B cell (primary cell): Measurements from ENCODE around the gene PEX12. TPM values are rescaled to one million over a fixed set of nuclear protein-coding genes. Genes with fewer than 3 reads are reported as not detected.
A peak's percentile ranks its signal among the peaks of the same experiment; 100 is the strongest.

Experiments used
- ATAC-seq: fragments of 200-7000 bp; cut with Tn5 transposase; one replicate; pipeline ENCODE4 v1.10.0; 2021; ENCODE audit warnings: low read depth, mild to moderate bottlenecking, moderate number of reproducible peaks, moderate library complexity
- CTCF ChIA-PET: fragments of 350-600 bp; sonication (Branson Sonifier 250); formaldehyde crosslinking; loops from one replicate; lab custom pipeline; 2021; ENCODE audit warnings: antibody characterized with exemption, inconsistent platforms; lab: Charles Lee
- POLR2A ChIA-PET: fragments of 350-600 bp; sonication (Branson Sonifier 250); formaldehyde crosslinking; loops from one replicate; lab custom pipeline; 2021; ENCODE audit warnings: antibody characterized with exemption; lab: Charles Lee
- DNase-seq: peaks from one replicate; pipeline ENCODE4 v3.0.0; 2013
- H2AFZ ChIP-seq: 2 replicates; pipeline ENCODE4 v1.6.1; 2012; ENCODE audit warnings: mild to moderate bottlenecking, low read depth, low read length; ENCODE audit not compliant: insufficient read depth, poor library complexity, severe bottlenecking
- H3K27ac ChIP-seq, 2 donors: 1 replicate in 1 of 2; 2 replicates in 1 of 2; pipeline ENCODE4 v1.5.1; 2012 to 2013; ENCODE audit warnings: low read length in 2 of 2, mild to moderate bottlenecking in 2 of 2, moderate library complexity in 1 of 2
- H3K27me3 ChIP-seq, 4 experiments: fragments of 200-600 bp in 1 of 4; sonication (generic) in 1 of 4; replicated peaks in 1 of 4; 1 replicate in 2 of 4; 2 replicates in 2 of 4; pipeline versions ENCODE4 v1.6.1 to v1.7.0; 2013 to 2016; ENCODE audit warnings: low read length in 3 of 4, mild to moderate bottlenecking in 2 of 4, mixed read lengths in 1 of 4, moderate library complexity in 1 of 4; ENCODE audit not compliant: insufficient read depth in 4 of 4, control insufficient read depth in 3 of 4; ENCODE audit errors: control extremely low read depth in 1 of 4
- H3K36me3 ChIP-seq, 2 experiments: replicated peaks in 1 of 2; 1 replicate in 1 of 2; 2 replicates in 1 of 2; pipeline versions ENCODE4 v1.6.1 to v1.7.1; 2013; ENCODE audit warnings: low read length in 1 of 2; ENCODE audit not compliant: insufficient read depth in 2 of 2, control insufficient read depth in 1 of 2; ENCODE audit errors: control extremely low read depth in 1 of 2, extremely low read depth in 1 of 2
- H3K4me1 ChIP-seq, 2 donors: fragments of 200-600 bp in 1 of 2; sonication (generic) in 1 of 2; 1 replicate in 1 of 2; 2 replicates in 1 of 2; pipeline versions ENCODE4 v1.5.1 to v1.6.1; 2013 to 2017; ENCODE audit warnings: low read length in 2 of 2; ENCODE audit not compliant: control insufficient read depth in 2 of 2, insufficient read depth in 2 of 2
- H3K4me2 ChIP-seq: replicated peaks from 2 replicates; pipeline ENCODE3; 2012; ENCODE audit warnings: mild to moderate bottlenecking, low read depth, low read length; ENCODE audit not compliant: poor library complexity, severe bottlenecking
- H3K4me3 ChIP-seq, 5 experiments: fragments of 200-600 bp in 1 of 5; sonication (generic) in 1 of 5; 1 replicate in 3 of 5; 2 replicates in 2 of 5; pipeline versions ENCODE4 v1.5.1 to v1.7.0; 2011 to 2016; ENCODE audit warnings: low read length in 4 of 5, mild to moderate bottlenecking in 4 of 5, low read depth in 2 of 5, control low read depth in 1 of 5, moderate library complexity in 1 of 5; ENCODE audit not compliant: insufficient read depth in 1 of 5; ENCODE audit errors: control extremely low read depth in 1 of 5, extremely low read depth in 1 of 5
- H3K79me2 ChIP-seq: fragments of 200-600 bp; sonication (generic); one replicate; pipeline ENCODE4 v1.6.0; 2016; ENCODE audit warnings: low read length; ENCODE audit not compliant: control insufficient read depth, insufficient read depth
- H3K9ac ChIP-seq: fragments of 200-600 bp; sonication (generic); 2 replicates; pipeline ENCODE4 v1.6.1; 2017; ENCODE audit warnings: mild to moderate bottlenecking, low read length, moderate library complexity
- H3K9me3 ChIP-seq, 3 donors: one replicate each; pipeline versions ENCODE4 v1.6.1 to v1.7.1; 2013; ENCODE audit warnings: low read length in 2 of 3; ENCODE audit not compliant: control insufficient read depth in 2 of 3, insufficient read depth in 1 of 3; ENCODE audit errors: control extremely low read depth in 1 of 3
- H4K20me1 ChIP-seq: 2 replicates; pipeline ENCODE4 v1.6.0; 2012; ENCODE audit warnings: mild to moderate bottlenecking, low read length; ENCODE audit not compliant: insufficient read depth, control insufficient read depth, poor library complexity, severe bottlenecking
- H3K27ac Mint-ChIP-seq: one replicate; pipeline ENCODE4 v1.8.0; 2021; ENCODE audit warnings: mixed read lengths
- H3K27me3 Mint-ChIP-seq: one replicate; pipeline ENCODE4 v1.8.0; 2021; ENCODE audit warnings: mixed read lengths
- H3K4me1 Mint-ChIP-seq: one replicate; pipeline ENCODE4 v1.8.0; 2021; ENCODE audit warnings: mixed read lengths
- H3K4me3 Mint-ChIP-seq: one replicate; pipeline ENCODE4 v1.8.0; 2021; ENCODE audit warnings: mixed read lengths
- H3K9me3 Mint-ChIP-seq: one replicate; pipeline ENCODE4 v1.8.0; 2022; ENCODE audit warnings: mixed read lengths; ENCODE audit not compliant: insufficient read depth
- EZH2 ChIP-seq: IDR thresholded peaks from 2 replicates; pipeline ENCODE4 v1.6.1; 2012; ENCODE audit warnings: borderline replicate concordance, low read depth, mild to moderate bottlenecking, moderate library complexity, low read length; ENCODE audit not compliant: insufficient read depth, poor library complexity, severe bottlenecking
- WGBS: methylation state at CpG from one replicate; pipeline ENCODE4 v1.1.5; 2013; ENCODE audit warnings: missing lambda C conversion rate; ENCODE audit not compliant: insufficient coverage; 5-methylcytosine and 5-hydroxymethylcytosine counted together
- intact Hi-C: fragments of 100-400 bp; cut with micrococcal nuclease; formaldehyde crosslinking; loops from one replicate; pipeline ENCODE4 v1.10.0; 2022
- polyA plus RNA-seq: library from polyadenylated mRNA; depleted of rRNA; stranded (reverse); fragments of >200 nt; gene quantifications from 2 replicates; pipeline ENCODE4 v1.2.3, GENCODE V29; 2012
- total RNA-seq, 2 donors: library from RNA; stranded (reverse); fragments of 120-200 nt in 1 of 2; gene quantifications; 1 replicate in 1 of 2; 2 replicates in 1 of 2; pipeline versions ENCODE4 v1.2.3 to v1.2.4, GENCODE V29; 2013 to 2022
- TF ChIP-seq, protein P1 (sequence below): fragments of 200-600 bp; IDR thresholded peaks from one replicate; pipeline ENCODE4 v1.8.0; 2022; ENCODE audit warnings: antibody characterized with exemption, mild to moderate bottlenecking

Gene PEX12
- total and polyA plus RNA-seq, 2 donors (not counting 1 experiment from before 2014, with no cell fraction given), result 2.6 to 5.1 TPM

DNA sequence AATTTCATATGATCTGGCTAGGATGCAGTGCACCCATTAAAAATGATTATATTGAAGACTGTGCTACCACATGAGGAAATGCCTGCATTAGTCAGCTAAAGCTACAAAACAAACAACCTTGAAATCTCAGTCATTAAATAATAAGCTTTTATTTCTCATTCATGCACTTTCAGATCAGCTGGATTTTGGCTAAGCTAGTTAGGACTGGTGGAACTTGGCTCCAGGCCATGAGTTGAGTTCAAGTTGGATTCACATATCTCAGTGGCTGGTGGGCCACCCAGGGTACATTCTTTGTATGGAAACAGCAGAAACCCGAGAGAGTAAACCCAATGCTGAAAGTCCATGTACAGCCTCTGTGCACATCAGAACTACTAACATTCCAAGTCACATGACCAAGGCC, 34.5 kb downstream of the PEX12 start:
- no peak for ATAC-seq
- ChIA-PET CTCF (interaction anchor here (2.4 kb wide), 1 partner anchor 230 kb away, joined by 8 read pairs; no protein-coding TSS in a partner anchor), POLR2A (no interaction called here)
- Histone ChIP-seq H3K36me3 (no peaks in the 10 kb centered on the region), H3K27ac (no peak overlapping the region), H3K9ac (no peak overlapping the region), H3K27me3 (no peaks in the 10 kb centered on the region), H3K4me2 (no peak overlapping the region), H4K20me1 (no peaks in the 10 kb centered on the region), H3K4me1 (peaks cover 27 to 36% of the 10 kb centered on the region in 2 donors), H3K4me3 (no peak overlapping the region), H3K9me3 (no peaks in the 10 kb centered on the region), H3K79me2 (peaks cover 7% of the 10 kb centered on the region), H2AFZ (no peak overlapping the region)
- no peak for DNase-seq
- WGBS, result no CpG with 5 or more reads among the region's 1 CpG
- Mint-ChIP-seq H3K27me3 (no peaks in the 10 kb centered on the region), H3K27ac (no peak overlapping the region), H3K4me3 (no peak overlapping the region), H3K4me1 (peaks cover 34% of the 10 kb centered on the region), H3K9me3 (no peaks in the 10 kb centered on the region)
- intact Hi-C loops, result no loop called here
- no peak for TF ChIP-seq EZH2
- TF ChIP-seq, protein P1, sequence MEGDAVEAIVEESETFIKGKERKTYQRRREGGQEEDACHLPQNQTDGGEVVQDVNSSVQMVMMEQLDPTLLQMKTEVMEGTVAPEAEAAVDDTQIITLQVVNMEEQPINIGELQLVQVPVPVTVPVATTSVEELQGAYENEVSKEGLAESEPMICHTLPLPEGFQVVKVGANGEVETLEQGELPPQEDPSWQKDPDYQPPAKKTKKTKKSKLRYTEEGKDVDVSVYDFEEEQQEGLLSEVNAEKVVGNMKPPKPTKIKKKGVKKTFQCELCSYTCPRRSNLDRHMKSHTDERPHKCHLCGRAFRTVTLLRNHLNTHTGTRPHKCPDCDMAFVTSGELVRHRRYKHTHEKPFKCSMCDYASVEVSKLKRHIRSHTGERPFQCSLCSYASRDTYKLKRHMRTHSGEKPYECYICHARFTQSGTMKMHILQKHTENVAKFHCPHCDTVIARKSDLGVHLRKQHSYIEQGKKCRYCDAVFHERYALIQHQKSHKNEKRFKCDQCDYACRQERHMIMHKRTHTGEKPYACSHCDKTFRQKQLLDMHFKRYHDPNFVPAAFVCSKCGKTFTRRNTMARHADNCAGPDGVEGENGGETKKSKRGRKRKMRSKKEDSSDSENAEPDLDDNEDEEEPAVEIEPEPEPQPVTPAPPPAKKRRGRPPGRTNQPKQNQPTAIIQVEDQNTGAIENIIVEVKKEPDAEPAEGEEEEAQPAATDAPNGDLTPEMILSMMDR, result no peak

DNA sequence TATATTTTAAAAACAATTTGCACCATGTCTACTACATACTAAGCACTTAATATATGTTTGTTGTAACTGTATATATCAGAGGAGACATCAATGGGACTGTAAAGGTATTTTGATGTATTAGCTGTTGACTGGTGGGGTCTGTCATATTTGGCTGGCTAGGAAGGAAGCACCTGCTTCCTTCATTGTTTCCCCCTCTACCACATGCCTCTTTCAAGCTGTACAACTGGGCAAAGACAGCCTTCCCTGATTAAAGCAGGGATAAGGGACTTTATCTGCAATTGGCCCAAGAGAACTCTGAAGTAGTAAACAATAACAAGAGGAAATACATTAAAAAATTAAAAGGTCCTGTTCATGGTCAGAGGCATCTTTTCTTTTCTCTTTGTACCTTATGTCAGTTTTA, 35.4 kb downstream of the PEX12 start:
- CTCF ChIA-PET, result interaction anchor here (0.7 to 12.8 kb wide), 5 partner anchors 10 to 372 kb away, joined by 3 to 360 read pairs (median 5); no protein-coding TSS in a partner anchor
- no peaks in the 10 kb centered on the region for H3K27me3 Mint-ChIP-seq
- POLR2A ChIA-PET, result no interaction called here
- Histone ChIP-seq H3K4me1 (peaks cover 27 to 36% of the 10 kb centered on the region in 2 donors), H3K9me3 (no peaks in the 10 kb centered on the region), H3K27ac (no peak overlapping the region), H3K4me2 (peak overlapping the region; percentile 18), H3K27me3 (no peaks in the 10 kb centered on the region), H3K9ac (peak overlapping the region; percentile 0), H2AFZ (peak overlapping the region; percentile 32), H3K4me3 (no peak overlapping the region), H3K36me3 (no peaks in the 10 kb centered on the region), H3K79me2 (peaks cover 7% of the 10 kb centered on the region), H4K20me1 (no peaks in the 10 kb centered on the region)
- no peak for DNase-seq
- intact Hi-C loops, result no loop called here
- no peak overlapping the region for H3K27ac Mint-ChIP-seq
- H3K9me3 Mint-ChIP-seq, result no peaks in the 10 kb centered on the region
- H3K4me1 Mint-ChIP-seq, result peaks cover 38% of the 10 kb centered on the region
- peak overlapping the region; percentile 47 for H3K4me3 Mint-ChIP-seq
- no peak for ATAC-seq
- no peak for TF ChIP-seq EZH2
- TF ChIP-seq, protein P1, result no peak
